K562 treated with DMSO at 1 percent for 4 hours (cell line): ENCODE data around the gene FEZF1. TPM values are rescaled to one million over a fixed set of nuclear protein-coding genes. Genes with fewer than 3 reads are reported as not detected.

Experiments used
- total RNA-seq: library from RNA; unstranded; fragments of 300-600 nt; gene quantifications from 2 replicates; pipeline ENCODE4 v1.2.3, GENCODE V29; 2022; ENCODE audit not compliant: insufficient read depth

The FEZF1 gene
- not detected in 2 replicates for total RNA-seq

GRCh38 chr7:122304319-122304975 is at the start of gene FEZF1:
Gene FEZF1, minus strand, starts transcription at chr7:122304750. Its CDS starts 313 bp downstream, at chr7:122304437.

Other genes starting within 250 kb of the FEZF1 start
- gene AASS, start 160.5 kb downstream of the FEZF1 start, total RNA-seq: not detected in 2 replicates